Activated CD4-positive, alpha-beta T cell treated with anti-CD3 and anti-CD28 coated beads for 24 hours (primary cell): Measurements from ENCODE around the gene CCDC137.
A peak's percentile ranks its signal among the peaks of the same experiment; 100 is the strongest.
"Not testable (repeated sequence)": the region's sequence is repeated elsewhere in the genome, so short reads cannot be mapped to it uniquely, and the experiment has no call there.

Experiments
- DNase-seq, 2 donors: peaks; one replicate each; pipeline ENCODE4 v3.0.0-alpha.2; 2020; ENCODE audit warnings: low read depth in 2 of 2

The CCDC137 gene

DNA sequence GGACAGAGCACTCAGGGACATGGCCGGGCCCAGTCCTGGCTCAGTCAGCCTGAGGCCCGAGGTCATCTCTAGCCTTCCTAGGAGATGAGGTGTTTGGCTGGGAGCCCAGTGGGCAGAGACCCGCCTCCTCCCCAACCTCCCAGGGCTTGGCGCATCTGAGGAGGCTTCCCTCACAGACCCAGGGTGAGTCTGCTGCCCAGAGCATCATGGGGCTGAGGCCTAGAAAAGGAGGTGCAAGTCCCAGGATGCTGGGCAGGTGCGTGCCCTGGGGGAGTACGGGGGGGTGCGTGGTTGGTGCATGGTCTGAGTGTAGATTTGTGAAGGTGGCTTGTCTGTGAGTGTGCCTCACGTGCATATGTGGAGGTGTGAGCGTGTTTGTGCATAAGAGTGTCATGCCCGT, 14.8 kb upstream of the CCDC137 start:
- DNase-seq, result no peak

GRCh38 chr17:81652906-81653771, 13.4 kb upstream of the CCDC137 start:
- no peak for DNase-seq

GRCh38 chr17:81655378-81656117, 11.0 kb upstream of the CCDC137 start:
- DNase-seq, result no peak

- no peak for DNase-seq
Measured at GRCh38 chr17:81656118-81656743, 10.3 kb upstream of the CCDC137 start, which contains the start of gene PDE6G. TSS of gene PDE6G (minus strand) at chr17:81656542. CDS start at chr17:81653305, 3,237 bp downstream.

DNA sequence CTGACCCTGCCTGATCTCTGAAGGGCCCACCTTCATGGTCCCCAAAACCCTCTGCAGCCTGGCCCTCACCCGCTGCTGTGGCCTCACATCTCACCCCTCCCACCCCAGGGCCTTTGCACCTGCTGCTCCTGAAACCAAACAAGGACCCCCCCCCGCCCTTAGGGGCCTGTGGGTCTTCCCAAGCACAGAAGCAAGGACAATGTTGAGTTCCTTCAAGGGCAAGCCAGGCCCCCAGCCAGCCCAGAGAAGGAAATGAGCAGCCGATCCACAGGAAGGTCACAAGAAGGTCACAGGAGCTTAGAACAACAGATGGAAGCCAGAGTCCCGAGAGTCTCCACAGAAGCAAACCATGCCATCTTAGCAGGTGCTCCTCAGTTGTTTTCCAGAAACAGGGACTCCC, 9.7 kb upstream of the CCDC137 start:
- no peak for DNase-seq

DNA sequence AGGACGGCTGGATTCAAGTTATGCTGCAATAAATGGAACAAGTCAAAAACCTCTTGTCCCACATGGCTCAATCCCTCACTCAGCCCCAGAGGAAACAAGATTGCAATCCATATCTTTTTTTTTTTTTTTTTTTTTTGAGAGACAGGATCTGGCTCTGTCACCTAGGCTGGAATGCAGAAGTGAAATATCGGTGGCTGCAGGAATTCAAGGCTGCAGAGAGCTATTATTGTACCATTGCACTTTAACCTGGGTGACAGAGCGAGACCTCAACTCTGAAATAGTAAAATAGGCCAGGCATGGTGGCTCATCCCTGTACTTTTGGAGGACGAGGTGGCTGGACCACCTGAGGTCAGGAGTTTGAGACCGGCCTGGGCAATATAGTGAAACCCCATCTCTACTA, 7.5 kb upstream of the CCDC137 start:
- DNase-seq, result no peak

DNA sequence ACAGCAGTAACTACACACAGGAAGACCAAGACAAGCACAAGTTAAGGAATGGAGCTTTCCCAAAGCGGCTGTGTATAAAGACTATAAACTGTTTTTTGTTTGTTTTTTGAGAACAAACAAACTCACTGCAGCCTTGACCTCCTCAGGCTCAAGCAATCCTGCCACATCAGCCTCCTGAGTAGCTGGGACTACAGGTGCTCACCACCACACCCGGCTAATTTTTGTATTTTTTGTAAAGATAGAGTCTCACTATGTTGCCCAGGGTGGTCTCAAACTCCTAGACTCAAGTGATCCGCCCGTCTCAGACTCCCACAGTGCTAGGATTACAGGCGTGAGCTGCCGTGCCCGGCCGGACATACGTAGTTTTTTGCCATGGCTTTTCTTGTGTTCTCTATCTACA, 6.1 kb upstream of the CCDC137 start:
- no peak for DNase-seq

DNA sequence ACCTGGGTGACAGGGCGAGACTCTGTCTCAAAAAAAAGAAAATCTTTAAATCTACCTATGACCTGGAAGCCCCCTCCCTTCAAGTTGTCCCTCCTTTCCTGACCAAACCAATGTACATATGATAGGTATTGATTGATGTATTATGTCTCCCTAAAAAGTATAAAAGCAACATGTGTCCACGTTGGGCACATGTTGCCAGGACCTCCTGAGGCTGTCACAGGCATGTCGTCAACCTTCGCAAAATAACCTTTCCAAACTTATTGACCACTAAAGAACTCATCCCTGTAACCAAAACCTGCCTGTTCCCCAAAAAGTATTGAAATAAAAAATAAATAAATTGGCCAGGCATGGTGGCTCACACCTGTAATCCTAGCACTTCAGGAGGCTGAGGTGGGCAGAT, 4.5 kb upstream of the CCDC137 start:
- DNase-seq, result no peak

DNA sequence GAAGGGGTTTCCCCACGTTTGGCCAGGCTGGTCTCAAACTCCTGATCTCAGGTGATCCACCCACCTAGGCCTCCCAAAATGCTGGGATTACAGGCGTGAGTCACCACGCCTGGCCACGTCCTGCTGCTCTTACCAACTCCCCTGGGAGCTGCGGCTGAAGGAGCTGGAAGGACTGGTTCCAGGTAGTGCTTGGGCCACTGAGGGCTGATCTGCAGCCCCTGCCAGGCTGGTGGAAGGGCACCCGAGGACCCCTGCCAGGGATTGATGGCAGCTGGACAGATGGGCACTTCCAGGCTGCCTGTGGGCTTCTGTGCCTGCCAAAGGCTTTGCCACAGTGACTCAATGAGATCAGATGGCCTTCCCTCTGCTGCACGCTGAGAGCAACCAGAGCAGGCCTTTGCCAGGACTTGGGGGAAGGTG, 2.5 kb upstream of the CCDC137 start:
- no peak for DNase-seq

DNA sequence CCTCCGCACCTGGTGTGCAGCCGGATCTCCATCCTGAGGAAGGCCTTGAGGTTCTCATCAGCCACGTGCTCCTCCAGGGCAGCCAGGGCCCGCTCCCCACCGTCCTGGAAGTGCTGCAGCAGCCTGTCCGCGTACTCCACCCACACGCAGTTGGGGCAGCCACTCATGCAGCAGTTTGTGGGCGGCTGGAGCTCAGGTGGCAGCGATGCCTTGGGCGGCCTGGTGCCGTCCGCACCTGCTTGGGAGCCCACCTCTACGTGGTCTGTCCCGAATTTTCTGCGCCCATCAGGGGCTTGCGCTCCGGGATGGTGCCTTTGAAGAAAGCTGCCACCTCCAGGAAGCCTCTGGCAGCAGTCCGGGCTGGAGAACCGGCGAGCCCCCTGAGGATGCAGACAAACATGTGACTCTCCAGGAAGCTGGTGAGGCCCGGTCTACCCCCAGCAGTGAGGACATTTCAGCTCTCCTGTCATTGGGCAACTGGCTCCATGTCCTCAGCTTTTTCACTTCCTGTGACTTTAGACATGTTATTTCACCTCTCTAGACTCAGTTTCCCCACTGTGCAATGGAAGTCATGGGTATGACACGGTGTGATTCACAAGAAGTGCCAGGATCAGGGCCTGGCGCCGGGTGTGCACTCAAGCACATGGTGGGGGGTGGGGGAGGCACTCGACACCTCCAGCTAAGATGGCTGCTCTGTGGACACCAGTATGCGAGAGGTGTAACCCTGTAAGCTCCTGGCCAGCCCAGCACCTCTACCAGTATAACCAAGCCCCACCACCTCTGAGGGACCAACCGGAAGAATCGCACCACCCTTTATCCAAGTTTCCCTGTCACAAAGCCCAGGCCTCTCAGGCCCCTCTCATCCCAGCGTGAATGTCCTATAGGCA, 1.1 kb upstream of the CCDC137 start:
- DNase-seq, result peak; percentile 43 to 52

- peak in 1 of 2 donors; percentile 10 for DNase-seq
Measured at GRCh38 chr17:81666092-81666341, 520 bp upstream of the CCDC137 start.

DNA sequence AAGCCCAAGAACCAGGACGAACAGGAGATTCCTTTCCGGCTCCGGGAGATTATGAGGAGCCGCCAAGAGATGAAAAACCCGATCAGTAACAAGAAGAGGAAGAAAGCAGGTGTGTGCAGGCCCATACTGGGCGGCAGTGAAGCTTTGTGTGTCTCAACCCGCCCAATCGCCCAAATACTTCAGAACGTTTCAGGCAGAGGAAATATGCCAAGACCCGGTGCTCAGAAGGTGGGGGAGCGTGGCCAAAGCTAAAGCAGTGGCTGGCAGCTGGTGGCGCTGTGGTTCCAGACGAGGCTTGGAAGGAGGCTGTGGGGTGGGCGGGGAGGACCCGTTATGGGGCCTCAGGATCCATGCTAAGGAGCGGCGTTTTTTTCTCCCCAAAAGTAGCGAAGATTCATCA, 1.2 kb downstream of the CCDC137 start:
- no peak for DNase-seq

- DNase-seq, result no peak
Measured at GRCh38 chr17:81672504-81672903, 6.0 kb downstream of the CCDC137 start.

DNA sequence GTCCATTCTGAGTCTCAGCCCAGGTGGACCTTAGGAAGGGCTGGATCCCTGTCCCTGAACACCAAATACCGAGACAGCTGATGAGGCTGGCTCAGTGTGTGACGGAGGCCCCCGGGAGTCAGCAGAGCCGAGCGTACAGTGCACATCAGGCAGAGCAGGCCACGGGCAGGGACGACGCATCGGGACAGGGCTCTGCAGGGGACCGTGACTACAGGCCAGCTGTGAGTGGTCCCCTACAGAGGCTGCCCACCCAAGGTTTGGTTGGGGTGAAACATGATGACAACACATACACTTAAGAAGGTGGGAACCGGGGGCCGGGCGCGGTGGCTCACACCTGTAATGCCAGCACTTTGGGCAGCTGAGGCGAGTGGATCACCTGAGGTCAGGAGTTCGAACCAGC, 6.4 kb downstream of the CCDC137 start:
- DNase-seq, result no peak

DNA sequence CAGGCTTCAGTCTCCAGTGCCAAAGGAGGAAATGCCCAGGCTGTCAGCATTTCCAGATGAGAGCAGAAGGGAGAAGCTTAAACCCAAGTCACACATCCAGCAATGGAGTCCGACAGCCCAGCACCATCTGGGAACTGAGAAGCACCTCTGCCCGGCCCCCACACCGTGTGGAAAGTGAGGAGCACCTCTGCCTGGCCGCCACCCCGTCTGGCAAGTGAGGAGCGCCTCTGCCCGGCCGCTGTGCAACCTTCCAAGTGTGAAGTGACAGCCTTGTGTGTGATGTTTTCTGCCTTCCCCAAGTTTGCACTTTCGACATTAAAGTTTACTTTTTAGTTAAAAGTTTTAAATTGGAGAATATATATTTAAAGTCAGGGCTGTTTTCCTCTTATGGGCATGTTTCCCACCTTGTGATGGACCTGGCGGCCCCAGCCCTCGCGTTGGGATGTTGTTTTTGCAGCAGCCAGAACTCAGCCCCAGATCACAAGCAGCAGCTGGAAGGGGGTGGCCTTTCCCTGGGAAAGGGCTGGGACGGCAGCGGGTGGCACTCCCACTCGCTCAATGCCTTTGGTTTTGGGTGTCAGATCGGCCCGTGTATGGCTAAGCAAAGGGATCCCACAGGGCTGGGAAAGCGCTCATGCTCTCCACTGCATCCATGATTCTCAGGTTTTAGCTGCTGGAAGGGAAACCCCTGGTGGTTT, 7.2 kb downstream of the CCDC137 start:
- DNase-seq, result no peak

DNA sequence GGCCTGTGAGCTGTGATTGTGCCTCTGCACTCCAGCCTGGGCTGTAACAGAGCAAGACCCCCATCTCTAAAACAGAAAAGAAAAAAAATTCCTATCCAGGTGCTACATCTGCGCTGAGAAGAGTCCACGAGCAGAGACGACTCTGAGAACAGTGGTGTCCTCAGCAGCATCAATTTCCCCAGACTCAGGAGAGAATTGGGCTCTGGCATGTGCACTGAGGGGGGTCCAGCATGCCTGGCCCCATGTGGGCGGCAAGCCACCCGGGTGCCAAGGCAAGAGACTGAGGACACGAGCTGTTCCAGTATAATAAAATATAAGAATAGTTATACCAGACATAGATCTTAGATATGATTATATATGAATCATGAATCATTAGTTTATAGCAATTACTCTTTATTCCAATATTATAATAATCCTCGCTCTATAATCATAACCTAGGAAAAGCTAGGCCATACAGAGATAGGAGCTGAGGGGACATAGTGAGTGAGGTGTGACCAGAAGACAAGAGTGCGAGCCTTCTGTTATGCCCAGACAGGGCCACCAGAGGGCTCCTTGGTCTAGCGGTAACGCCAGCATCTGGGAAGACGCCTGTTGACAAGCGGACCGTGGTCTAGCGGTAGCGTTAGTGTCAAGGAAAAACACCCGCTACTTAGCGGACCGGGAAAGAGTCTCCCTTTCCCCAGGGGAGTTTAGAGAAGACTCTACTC, 9.1 kb downstream of the CCDC137 start:
- DNase-seq, result not testable (repeated sequence)

DNA sequence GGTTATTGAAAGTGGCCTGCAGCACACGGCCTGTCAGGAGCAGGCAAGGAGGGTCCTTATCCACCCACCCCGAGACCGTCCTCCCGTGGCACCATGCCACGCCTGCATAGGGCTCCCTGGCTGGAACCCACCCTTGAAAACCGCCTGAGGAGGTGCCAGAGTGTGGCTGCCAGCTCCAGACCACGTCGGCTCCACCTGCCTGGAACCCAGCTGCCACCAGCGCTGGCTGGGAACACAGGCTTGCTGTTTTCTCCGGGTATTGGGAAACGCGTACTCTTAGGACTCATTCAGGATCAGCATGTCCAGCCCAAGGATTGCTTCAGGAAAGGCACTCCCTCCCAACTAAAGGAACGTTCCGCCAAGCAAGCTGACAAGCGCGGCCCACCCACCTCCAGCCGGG, 10.4 kb downstream of the CCDC137 start:
- DNase-seq, result no peak

DNA sequence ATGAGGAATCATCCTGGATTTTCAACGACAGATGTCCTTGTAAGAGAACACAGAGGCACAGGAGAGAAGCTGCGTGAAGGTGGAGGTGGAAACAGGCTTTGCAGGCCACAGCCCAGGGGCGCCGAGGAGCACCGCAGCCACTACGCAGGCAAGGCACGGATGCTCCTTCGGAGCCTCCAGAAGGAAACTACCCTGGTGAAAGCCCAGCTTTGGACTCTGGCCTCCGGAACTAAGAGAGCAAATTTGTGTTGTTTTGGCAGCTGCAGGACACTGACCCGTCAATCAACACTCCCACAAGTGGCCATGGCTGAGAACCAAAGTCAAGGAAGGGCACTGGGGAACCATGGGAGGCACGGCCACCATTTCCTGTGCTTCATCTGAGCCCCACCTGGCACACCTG, 13.6 kb downstream of the CCDC137 start:
- no peak for DNase-seq

GRCh38 chr17:81681672-81682071, 15.1 kb downstream of the CCDC137 start:
- no peak for DNase-seq

DNA sequence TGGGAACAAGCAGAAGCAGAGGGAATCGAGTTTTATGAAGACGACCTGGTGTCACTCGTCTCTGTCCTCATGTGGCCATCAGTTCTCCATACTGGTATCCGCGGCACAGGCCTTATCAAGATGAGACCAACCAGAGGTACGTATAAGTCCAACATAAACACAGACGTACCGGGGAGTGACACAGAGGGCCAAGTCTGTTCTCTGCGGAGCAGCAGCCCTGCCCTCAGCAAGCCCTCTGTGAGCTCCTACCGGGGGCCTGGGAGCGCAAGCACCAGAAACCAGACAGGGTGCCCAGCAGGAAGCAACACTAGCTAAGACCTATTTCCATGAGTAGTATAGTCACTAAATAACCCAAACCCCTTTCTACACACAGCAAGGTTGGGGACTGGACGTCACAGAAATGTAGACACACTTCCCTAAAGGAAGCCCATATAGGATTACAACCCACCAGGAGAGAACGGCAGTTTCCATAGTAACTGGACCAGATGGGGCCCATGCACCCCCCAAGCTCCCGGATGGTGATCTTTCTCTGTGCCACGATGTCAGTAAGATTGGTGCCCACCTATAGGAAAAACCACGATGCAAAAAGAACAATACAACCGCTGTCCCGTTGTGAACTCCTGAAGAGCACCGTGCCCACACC, 16.1 kb downstream of the CCDC137 start:
- no peak for DNase-seq
